Esophagus muscularis mucosa (tissue), 3 donors: ENCODE measurements around the gene EBI3.

Experiments
- CTCF ChIP-seq, 3 experiments: fragments of 200-600 bp in 2 of 3; fragments of 450-650 bp in 1 of 3; sonication (generic) in 2 of 3; IDR thresholded peaks; one replicate each; pipeline ENCODE4 v1.5.1; 2017 to 2019; ENCODE audit warnings: antibody characterized with exemption in 3 of 3, mild to moderate bottlenecking in 2 of 3, moderate library complexity in 1 of 3
- POLR2A ChIP-seq: fragments of 450-650 bp; IDR thresholded peaks from one replicate; pipeline ENCODE4 v1.6.1; 2017; ENCODE audit warnings: antibody characterized with exemption, moderate library complexity, mild to moderate bottlenecking, low read depth
- POLR2AphosphoS5 ChIP-seq, 2 donors: sonication (generic); formaldehyde crosslinking; IDR thresholded peaks; one replicate each; pipeline ENCODE4 v1.6.1; 2017; ENCODE audit warnings: antibody characterized with exemption in 2 of 2

- TF ChIP-seq POLR2AphosphoS5 (IDR thresholded peaks at IDR 0.05) (no peak), CTCF (IDR thresholded peaks at IDR 0.05) (no peak), POLR2A (no peak)
Measured at GRCh38 chr19:4224470-4224869, 4.9 kb upstream of the EBI3 start.
